Endothelial cell of umbilical vein (primary cell): ENCODE results near the gene KIAA1671. TPM values are rescaled to one million over a fixed set of nuclear protein-coding genes. Genes with fewer than 3 reads are reported as not detected.
A peak's percentile ranks its signal among the peaks of the same experiment; 100 is the strongest.

ENCODE experiments used
- BruUV-seq: library from RNA; stranded (reverse); fragments of 400-500 nt; replicated peaks from 2 replicates; lab custom pipeline; 2021; lab: Mats Ljungman, UMichigan
- CTCF ChIA-PET: fragments of 300-600, 350-600 bp; sonication (Branson Sonifier 250); formaldehyde crosslinking; loops from one replicate; lab custom pipeline; 2021; ENCODE audit warnings: antibody characterized with exemption, inconsistent platforms; lab: Charles Lee
- POLR2A ChIA-PET: fragments of 300-600, 350-600 bp; sonication (Branson Sonifier 250); formaldehyde crosslinking; loops from one replicate; lab custom pipeline; 2021; ENCODE audit warnings: antibody characterized with exemption, inconsistent platforms; lab: Charles Lee
- DNase-seq: peaks from one replicate; pipeline ENCODE4 v3.0.0-alpha.2; 2011; ENCODE audit warnings: low read depth, low spot score
- FAIRE-seq: peaks from 2 replicates; lab custom pipeline; 2011; peaks lifted over from hg19 to GRCh38; lab: Jason Lieb, UNC
- H2AFZ ChIP-seq: 2 replicates; pipeline ENCODE4 v1.6.0; 2012; ENCODE audit warnings: low read depth, low read length, control low read depth, inconsistent platforms
- H3K27ac ChIP-seq: 2 replicates; pipeline ENCODE4 v1.5.1; 2011; ENCODE audit warnings: low read depth, mild to moderate bottlenecking, control low read depth, low read length, moderate library complexity; ENCODE audit not compliant: insufficient read depth
- H3K27me3 ChIP-seq, 2 experiments: 2 replicates each; pipeline versions ENCODE4 v1.6.0 to v1.6.1; 2011; ENCODE audit warnings: low read length in 2 of 2, mixed read lengths in 1 of 2; ENCODE audit not compliant: control insufficient read depth in 2 of 2, insufficient read depth in 2 of 2
- H3K36me3 ChIP-seq, 2 experiments: 2 replicates in 1 of 2; 3 replicates in 1 of 2; pipeline ENCODE4 v1.5.1; 2011; ENCODE audit warnings: low read length in 2 of 2, mild to moderate bottlenecking in 1 of 2, moderate library complexity in 1 of 2; ENCODE audit not compliant: control insufficient read depth in 2 of 2, insufficient read depth in 2 of 2; ENCODE audit errors: extremely low read depth in 1 of 2
- H3K4me1 ChIP-seq: 3 replicates; pipeline ENCODE4 v1.5.1; 2011; ENCODE audit warnings: mild to moderate bottlenecking, low read length; ENCODE audit not compliant: control insufficient read depth, insufficient read depth; ENCODE audit errors: extremely low read depth
- H3K4me2 ChIP-seq: 2 replicates; pipeline ENCODE4 v1.6.1; 2011; ENCODE audit warnings: low read length, control low read depth, mixed read lengths; ENCODE audit not compliant: insufficient read depth
- H3K4me3 ChIP-seq, 3 experiments: fragments of 200-600 bp in 1 of 3; sonication (generic), shearing (Covaris generic) in 1 of 3; replicated peaks in 1 of 3; 2 replicates each; pipeline ENCODE4 v1.5.1; 2011 to 2016; ENCODE audit warnings: control low read depth in 3 of 3, low read length in 3 of 3, mild to moderate bottlenecking in 2 of 3, inconsistent platforms in 1 of 3, low read depth in 1 of 3, moderate library complexity in 1 of 3; ENCODE audit not compliant: insufficient read depth in 1 of 3
- H3K79me2 ChIP-seq: 2 replicates; pipeline ENCODE4 v1.6.0; 2012; ENCODE audit warnings: low read length, inconsistent platforms; ENCODE audit not compliant: control insufficient read depth, insufficient read depth
- H3K9ac ChIP-seq: replicated peaks from 2 replicates; pipeline ENCODE3; 2011; ENCODE audit warnings: low read length, control low read depth; ENCODE audit not compliant: insufficient read depth; ENCODE audit errors: extremely low read depth
- H3K9me1 ChIP-seq: replicated peaks from 3 replicates; pipeline ENCODE4 v1.6.0; 2011; ENCODE audit warnings: mild to moderate bottlenecking, low read length; ENCODE audit not compliant: control insufficient read depth, insufficient read depth; ENCODE audit errors: extremely low read depth
- H3K9me3 ChIP-seq: replicated peaks from 2 replicates; pipeline ENCODE4 v1.5.1; 2012; ENCODE audit warnings: low read length, inconsistent platforms; ENCODE audit not compliant: control insufficient read depth, insufficient read depth
- H4K20me1 ChIP-seq: replicated peaks from 2 replicates; pipeline ENCODE3; 2011; ENCODE audit warnings: mild to moderate bottlenecking, low read length; ENCODE audit not compliant: control insufficient read depth, insufficient read depth; ENCODE audit errors: extremely low read depth
- EZH2 ChIP-seq: IDR thresholded peaks from 2 replicates; pipeline ENCODE4 v1.6.1; 2012; ENCODE audit warnings: borderline replicate concordance, low read depth, mild to moderate bottlenecking, moderate library complexity, low read length, inconsistent platforms; ENCODE audit not compliant: severe bottlenecking
- FOS ChIP-seq: IDR thresholded peaks from 2 replicates; pipeline ENCODE4 v1.6.1; 2011; ENCODE audit warnings: mild to moderate bottlenecking, low read length, moderate library complexity, borderline replicate concordance; ENCODE audit not compliant: insufficient read depth
- GATA2 ChIP-seq: IDR thresholded peaks from 2 replicates; pipeline ENCODE4 v1.7.0; 2011; ENCODE audit warnings: low read depth, mild to moderate bottlenecking, moderate library complexity, mixed read lengths, low read length; ENCODE audit not compliant: insufficient read length, insufficient read depth
- JUN ChIP-seq: IDR thresholded peaks from 2 replicates; pipeline ENCODE4 v1.6.1; 2011; ENCODE audit warnings: borderline replicate concordance, low read depth; ENCODE audit not compliant: insufficient read length, insufficient read depth
- POLR2A ChIP-seq: IDR thresholded peaks from 2 replicates; pipeline ENCODE4 v1.6.1; 2012; ENCODE audit warnings: low read depth, mild to moderate bottlenecking, control low read depth, low read length
- POLR2AphosphoS5 ChIP-seq: IDR thresholded peaks from 2 replicates; pipeline ENCODE4 v1.6.1; 2012; ENCODE audit warnings: low read depth, mild to moderate bottlenecking, control low read depth, low read length, moderate library complexity; ENCODE audit not compliant: insufficient read depth
- dilution Hi-C: fragments of 300-500 bp; cut with MboI; formaldehyde crosslinking; loops from one replicate; pipeline ENCODE4 v1.15.0; 2019; ENCODE audit warnings: low sequenced_read_pairs; ENCODE audit not compliant: extremely low pct_ligation_motif_present
- intact Hi-C: fragments of 100-400 bp; cut with micrococcal nuclease; formaldehyde crosslinking; loops from one replicate; pipeline ENCODE4 v1.10.0; 2022
- polyA plus RNA-seq, 4 experiments: library from polyadenylated mRNA; depleted of rRNA in 3 of 4; stranded (reverse) in 3 of 4; unstranded in 1 of 4; fragments of >200 nt; gene quantifications; 2 replicates each; pipeline versions ENCODE4 v1.2.1 to v1.2.3, GENCODE V29; 2011 to 2012; ENCODE audit warnings: missing spikeins in 1 of 4
- total RNA-seq: library from RNA; stranded (reverse); gene quantifications from 2 replicates; pipeline ENCODE4 v1.2.3, GENCODE V29; 2021
- TF ChIP-seq, protein P1 (sequence below): IDR thresholded peaks from 2 replicates; pipeline ENCODE4 v1.6.1; 2011; ENCODE audit not compliant: insufficient read depth, insufficient read length
- TF ChIP-seq, protein P2 (sequence below), 2 donors: IDR thresholded peaks; 1 replicate in 1 of 2; 2 replicates in 1 of 2; pipeline ENCODE4 v1.5.1; 2011; ENCODE audit warnings: low read length in 2 of 2, mild to moderate bottlenecking in 2 of 2, moderate library complexity in 2 of 2, control low read depth in 1 of 2, inconsistent platforms in 1 of 2, low read depth in 1 of 2; ENCODE audit not compliant: insufficient read depth in 1 of 2; ENCODE audit errors: extremely low read depth in 1 of 2

KIAA1671 gene
- total and polyA plus RNA-seq, 2 donors (not counting 3 experiments of a cell fraction or from before 2014, with no cell fraction given), result 23.1 to 85.1 TPM

- dilution Hi-C loops (no loop called here), intact Hi-C loops (no loop called here)
- no peak overlapping the region for H3K9ac ChIP-seq
- H4K20me1 ChIP-seq, result no peaks in the 10 kb centered on the region
- no peak overlapping the region for H3K4me3 ChIP-seq
- TF ChIP-seq POLR2A, result no peak
- no peak for TF ChIP-seq JUN
- TF ChIP-seq, protein P1, sequence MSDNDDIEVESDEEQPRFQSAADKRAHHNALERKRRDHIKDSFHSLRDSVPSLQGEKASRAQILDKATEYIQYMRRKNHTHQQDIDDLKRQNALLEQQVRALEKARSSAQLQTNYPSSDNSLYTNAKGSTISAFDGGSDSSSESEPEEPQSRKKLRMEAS, result no peak
- no peak for TF ChIP-seq GATA2
- TF ChIP-seq POLR2AphosphoS5, result no peak
- TF ChIP-seq, protein P2, sequence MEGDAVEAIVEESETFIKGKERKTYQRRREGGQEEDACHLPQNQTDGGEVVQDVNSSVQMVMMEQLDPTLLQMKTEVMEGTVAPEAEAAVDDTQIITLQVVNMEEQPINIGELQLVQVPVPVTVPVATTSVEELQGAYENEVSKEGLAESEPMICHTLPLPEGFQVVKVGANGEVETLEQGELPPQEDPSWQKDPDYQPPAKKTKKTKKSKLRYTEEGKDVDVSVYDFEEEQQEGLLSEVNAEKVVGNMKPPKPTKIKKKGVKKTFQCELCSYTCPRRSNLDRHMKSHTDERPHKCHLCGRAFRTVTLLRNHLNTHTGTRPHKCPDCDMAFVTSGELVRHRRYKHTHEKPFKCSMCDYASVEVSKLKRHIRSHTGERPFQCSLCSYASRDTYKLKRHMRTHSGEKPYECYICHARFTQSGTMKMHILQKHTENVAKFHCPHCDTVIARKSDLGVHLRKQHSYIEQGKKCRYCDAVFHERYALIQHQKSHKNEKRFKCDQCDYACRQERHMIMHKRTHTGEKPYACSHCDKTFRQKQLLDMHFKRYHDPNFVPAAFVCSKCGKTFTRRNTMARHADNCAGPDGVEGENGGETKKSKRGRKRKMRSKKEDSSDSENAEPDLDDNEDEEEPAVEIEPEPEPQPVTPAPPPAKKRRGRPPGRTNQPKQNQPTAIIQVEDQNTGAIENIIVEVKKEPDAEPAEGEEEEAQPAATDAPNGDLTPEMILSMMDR (IDR thresholded peaks at IDR 0.05; ENCODE audit: extremely low read depth in 1 of 2, insufficient read depth in 1 of 2, low read depth in 1 of 2, low read length in 2 of 2), result peak; percentile 45 to 47
- TF ChIP-seq EZH2, result no peak
- no peak for TF ChIP-seq FOS
- peaks cover 7% of the 10 kb centered on the region for H3K4me1 ChIP-seq
- ChIA-PET CTCF (interaction anchor here (0.9 to 11.6 kb wide), 7 partner anchors 13 to 106 kb away, joined by 3 to 378 read pairs (median 3); partner anchors contain the start of genes KIAA1671 and LHFPL7), POLR2A (no interaction called here)
- H3K36me3 ChIP-seq, result peaks cover 0 to 13% of the 10 kb centered on the region in 2 experiments
- H3K79me2 ChIP-seq, result no peaks in the 10 kb centered on the region
- FAIRE-seq, result no peak
- H3K27ac ChIP-seq, result no peak overlapping the region
- no peaks in the 10 kb centered on the region for H3K9me1 ChIP-seq
- H3K4me2 ChIP-seq, result no peak overlapping the region
- no peak overlapping the region for H2AFZ ChIP-seq
- no peaks in the 10 kb centered on the region for H3K27me3 ChIP-seq
- DNase-seq, result no peak
- H3K9me3 ChIP-seq, result no peaks in the 10 kb centered on the region
- no TSS peak for BruUV-seq
Measured at GRCh38 chr22:25051073-25051472, 98.6 kb downstream of the KIAA1671 start.
